Neuron (in vitro differentiated cells): Measurements from ENCODE around the gene PLD1.

Source experiments
- H2AFZ ChIP-seq: one replicate; pipeline ENCODE4 v1.6.1; 2013; ENCODE audit warnings: low read depth, mild to moderate bottlenecking, inconsistent platforms, low read length, moderate library complexity
- H3K27me3 ChIP-seq: one replicate; pipeline ENCODE4 v1.6.1; 2013; ENCODE audit warnings: low read length; ENCODE audit not compliant: insufficient read depth
- H3K36me3 ChIP-seq: one replicate; pipeline ENCODE4 v1.6.1; 2013; ENCODE audit warnings: low read length; ENCODE audit not compliant: insufficient read depth
- H3K4me1 ChIP-seq: one replicate; pipeline ENCODE4 v1.6.1; 2013; ENCODE audit warnings: low read length; ENCODE audit not compliant: insufficient read depth
- H3K4me3 ChIP-seq: 2 replicates; pipeline ENCODE4 v1.5.1; 2013; ENCODE audit warnings: mild to moderate bottlenecking, low read length, moderate library complexity
- H3K9me3 ChIP-seq: one replicate; pipeline ENCODE4 v1.6.1; 2013; ENCODE audit warnings: low read length

Gene PLD1

DNA sequence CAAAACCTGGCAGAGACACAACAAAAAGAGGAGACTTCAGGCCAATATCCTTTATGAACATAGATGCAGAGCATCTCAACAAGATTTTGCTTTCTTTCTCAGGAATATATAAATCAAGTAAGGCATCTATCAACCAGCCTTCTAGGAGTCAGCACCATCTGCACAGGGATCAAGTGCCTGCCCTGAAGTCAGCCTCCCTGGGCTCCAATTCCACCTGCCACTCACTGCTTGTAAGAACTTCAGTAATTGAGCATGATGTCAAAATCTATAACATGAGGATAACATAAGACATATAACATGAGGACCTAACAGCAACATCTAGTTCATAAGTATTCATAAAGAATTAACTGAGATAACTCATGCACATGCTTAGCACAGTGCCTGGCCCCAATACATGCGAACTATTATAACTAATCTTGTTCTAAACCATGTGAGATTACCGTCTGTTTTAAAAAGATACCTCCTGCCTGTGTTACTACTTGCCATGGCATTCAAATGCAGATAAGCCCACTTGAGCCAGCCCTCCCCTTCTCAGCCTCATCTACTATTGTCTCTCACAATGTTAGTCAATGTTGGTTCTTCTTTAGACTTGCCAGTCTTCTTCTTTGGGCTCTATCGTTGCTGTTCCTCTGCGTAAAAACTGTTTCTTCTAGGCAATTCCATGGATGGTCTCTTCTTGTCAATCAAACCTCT is 91.6 kb downstream of the PLD1 start:
- Histone ChIP-seq H3K9me3 (peaks cover 2% of the 10 kb centered on the region), H2AFZ (no peak overlapping the region), H3K27me3 (no peaks in the 10 kb centered on the region), H3K4me3 (no peak overlapping the region), H3K4me1 (peaks cover 8% of the 10 kb centered on the region), H3K36me3 (no peaks in the 10 kb centered on the region)

DNA sequence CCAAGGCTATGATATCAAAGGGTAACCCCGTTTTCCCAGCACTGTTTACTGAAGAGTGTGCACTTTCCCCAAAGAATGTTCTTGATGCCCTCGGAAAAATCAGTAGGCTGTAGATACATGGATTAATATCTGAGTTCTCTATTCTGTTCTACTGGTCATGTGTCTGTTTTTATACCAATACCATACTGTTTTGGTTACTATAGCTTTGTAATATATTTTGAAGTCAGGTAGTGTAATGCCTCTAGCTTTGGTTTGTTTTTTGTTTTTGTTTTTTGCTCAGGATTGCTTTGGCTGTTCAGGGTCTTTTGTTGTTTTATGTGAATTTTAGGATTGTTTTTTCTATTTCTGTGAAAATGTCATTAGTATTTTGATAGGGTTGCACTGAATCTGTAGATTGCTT is 95.1 kb downstream of the PLD1 start:
- peaks cover 2% of the 10 kb centered on the region for H3K9me3 ChIP-seq
- peaks cover 8% of the 10 kb centered on the region for H3K4me1 ChIP-seq
- H2AFZ ChIP-seq: no peak overlapping the region
- no peak overlapping the region for H3K4me3 ChIP-seq
- H3K36me3 ChIP-seq: no peaks in the 10 kb centered on the region
- no peaks in the 10 kb centered on the region for H3K27me3 ChIP-seq

DNA sequence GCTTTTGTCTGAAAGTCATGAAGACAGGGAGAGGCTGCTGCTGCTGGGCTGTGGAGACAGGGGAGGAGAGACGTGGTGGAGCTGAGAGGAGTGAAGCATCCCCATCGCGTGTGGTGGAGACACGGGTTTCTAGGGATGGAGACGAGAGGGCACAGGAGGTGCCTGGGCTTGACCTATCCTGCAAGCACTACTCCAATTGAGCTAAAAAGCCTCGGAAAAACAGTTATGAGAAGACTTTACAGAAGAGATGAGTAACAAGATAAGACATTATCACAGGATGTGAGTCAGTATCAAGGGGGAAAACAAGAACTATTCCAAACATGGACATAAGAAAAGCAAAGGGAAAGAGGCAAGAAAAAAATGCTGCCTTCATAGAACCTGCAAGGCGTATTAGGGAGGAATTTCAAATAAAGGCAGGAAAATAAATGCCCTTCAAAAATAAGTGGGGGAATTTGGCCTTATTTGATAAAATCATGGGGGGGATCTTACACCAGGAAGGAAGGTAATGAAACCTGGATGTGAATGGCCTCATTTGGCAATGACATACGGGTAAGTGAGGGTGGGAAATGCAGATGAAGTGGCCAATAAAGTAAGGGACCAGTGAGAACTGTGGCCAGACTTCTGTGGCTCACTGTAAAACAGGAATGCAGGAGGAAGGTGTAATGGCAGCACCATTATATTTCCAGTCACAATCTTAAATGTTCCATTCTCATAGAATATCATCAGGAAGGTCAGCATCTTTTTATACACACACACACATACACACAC is 97.9 kb downstream of the PLD1 start:
- no peak overlapping the region for H3K4me3 ChIP-seq
- no peak overlapping the region for H2AFZ ChIP-seq
- peaks cover 3% of the 10 kb centered on the region for H3K4me1 ChIP-seq
- H3K27me3 ChIP-seq: no peaks in the 10 kb centered on the region
- H3K9me3 ChIP-seq: peaks cover 4% of the 10 kb centered on the region
- H3K36me3 ChIP-seq: no peaks in the 10 kb centered on the region

DNA sequence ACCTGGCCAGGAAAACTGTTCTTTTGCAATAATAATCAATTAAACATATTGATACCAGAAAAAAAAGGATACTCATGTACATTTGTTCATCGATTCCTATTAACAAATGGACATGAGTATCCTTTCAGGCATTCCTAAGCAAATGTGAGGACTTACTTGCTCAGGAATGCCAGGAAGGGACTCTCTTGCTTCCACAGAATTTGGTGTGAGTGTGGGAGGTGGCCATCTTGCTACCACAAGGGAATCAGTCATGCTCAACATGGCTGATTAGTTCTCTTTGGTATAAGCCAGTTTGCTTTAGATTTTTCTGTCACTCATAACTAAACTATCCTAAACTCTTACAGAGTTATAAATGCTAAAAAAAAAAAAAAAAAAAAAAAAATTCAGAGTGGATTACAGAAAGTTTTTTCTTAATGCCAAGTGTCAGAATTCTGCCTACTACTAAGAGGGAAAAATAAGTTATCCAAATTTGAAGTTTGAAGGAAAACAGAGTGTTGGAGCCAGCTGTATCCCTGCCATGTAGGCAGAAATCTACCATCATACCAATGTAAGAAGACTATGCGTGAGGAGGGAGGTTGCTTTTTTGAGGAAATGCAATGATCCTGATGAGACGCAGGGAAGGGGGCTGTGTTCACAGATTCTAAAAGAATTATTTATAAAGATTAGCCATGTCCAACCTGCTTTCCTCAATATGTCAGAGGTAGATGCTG is 98.7 kb downstream of the PLD1 start:
- Histone ChIP-seq H3K27me3 (no peaks in the 10 kb centered on the region), H3K9me3 (peaks cover 4% of the 10 kb centered on the region), H3K4me1 (no peaks in the 10 kb centered on the region), H3K36me3 (no peaks in the 10 kb centered on the region), H3K4me3 (no peak overlapping the region), H2AFZ (no peak overlapping the region)

DNA sequence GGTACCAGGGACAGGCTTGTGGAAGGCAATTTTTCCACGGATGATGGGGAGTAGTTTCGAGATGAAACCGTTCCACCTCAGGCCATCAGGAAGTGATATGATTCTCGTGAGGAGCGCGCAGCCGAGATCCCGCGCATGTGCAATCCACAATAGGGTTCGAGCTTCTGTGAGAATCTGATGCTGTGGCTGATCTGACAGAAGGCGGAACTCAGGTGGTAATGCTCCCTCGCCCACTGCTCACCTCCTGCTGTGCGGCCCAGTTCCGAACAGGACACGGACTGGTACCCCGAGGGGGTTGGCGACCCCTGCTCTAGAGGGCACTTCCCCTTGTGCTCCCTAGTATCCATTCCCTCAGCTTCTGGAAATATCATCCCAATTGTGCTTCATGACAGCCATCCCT is 99.9 kb downstream of the PLD1 start:
- Histone ChIP-seq H3K4me3 (no peak overlapping the region), H2AFZ (no peak overlapping the region), H3K27me3 (no peaks in the 10 kb centered on the region), H3K9me3 (peaks cover 2% of the 10 kb centered on the region), H3K36me3 (no peaks in the 10 kb centered on the region), H3K4me1 (no peaks in the 10 kb centered on the region)

DNA sequence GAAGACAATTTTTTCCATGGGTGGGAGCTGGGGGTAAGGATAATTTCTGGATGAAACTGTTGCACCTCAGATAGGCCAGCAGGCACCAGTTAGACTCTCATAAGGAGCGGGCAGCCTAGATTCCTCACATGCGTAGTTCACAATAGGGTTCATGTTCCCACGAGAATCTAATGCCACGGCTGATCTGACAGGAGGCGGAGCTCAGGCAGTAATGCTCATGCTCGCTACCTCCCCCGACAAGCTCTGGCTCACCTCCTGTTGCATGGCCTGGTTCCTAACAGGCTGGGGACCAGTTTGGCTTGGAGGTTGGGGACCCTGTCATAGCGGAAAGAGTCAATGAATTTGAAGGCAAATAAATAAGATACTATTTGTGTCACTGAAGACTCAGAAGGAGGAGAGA is 105.5 kb downstream of the PLD1 start:
- Histone ChIP-seq H3K4me1 (no peaks in the 10 kb centered on the region), H3K4me3 (no peak overlapping the region), H3K27me3 (no peaks in the 10 kb centered on the region)

DNA sequence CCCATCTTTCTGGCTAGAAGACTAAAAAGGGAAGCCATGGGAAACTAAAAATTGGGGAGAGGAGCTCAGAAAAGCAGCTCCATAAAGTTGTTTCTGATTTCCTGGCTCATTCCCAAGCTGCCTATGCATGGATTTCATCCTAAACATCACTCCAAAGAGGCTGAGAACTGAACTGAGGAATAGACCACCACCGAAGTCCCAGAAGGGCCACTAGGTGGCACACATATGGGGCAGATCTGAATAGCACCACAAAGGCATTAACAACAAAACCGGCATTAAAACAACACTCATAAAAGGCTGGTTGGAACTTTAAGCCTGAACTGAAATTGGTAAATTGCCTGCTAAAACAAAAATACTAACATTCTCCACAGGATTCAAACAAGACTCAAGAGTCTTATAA is 106.3 kb downstream of the PLD1 start:
- Histone ChIP-seq H2AFZ (no peak overlapping the region), H3K36me3 (no peaks in the 10 kb centered on the region), H3K4me3 (no peak overlapping the region), H3K9me3 (peaks cover 8% of the 10 kb centered on the region), H3K4me1 (no peaks in the 10 kb centered on the region), H3K27me3 (no peaks in the 10 kb centered on the region)

More for the DNA sequence above, 105.5 kb downstream of the PLD1 start:
- Histone ChIP-seq H3K36me3 (no peaks in the 10 kb centered on the region), H3K9me3 (peaks cover 8% of the 10 kb centered on the region), H2AFZ (no peak overlapping the region)

DNA sequence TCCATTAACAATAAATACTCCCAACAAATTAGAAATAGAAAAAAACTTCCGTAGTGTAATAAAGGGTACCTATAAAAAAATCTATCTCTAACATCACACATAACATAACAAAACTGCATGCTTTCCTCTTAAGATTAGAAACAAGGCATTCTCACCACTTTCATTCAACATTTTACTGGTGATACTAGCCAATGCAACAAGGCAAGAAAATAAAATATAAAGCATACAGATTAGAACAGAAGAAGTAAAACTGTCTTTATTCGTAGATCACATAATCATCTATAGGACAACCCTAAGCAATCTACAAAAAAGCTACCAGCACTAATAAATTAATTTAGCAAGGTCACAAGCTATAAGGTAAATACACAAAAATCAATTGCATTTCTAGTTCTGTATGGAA is 107.1 kb downstream of the PLD1 start:
- no peaks in the 10 kb centered on the region for H3K27me3 ChIP-seq
- no peak overlapping the region for H2AFZ ChIP-seq
- H3K4me3 ChIP-seq: no peak overlapping the region
- no peaks in the 10 kb centered on the region for H3K4me1 ChIP-seq
- peaks cover 8% of the 10 kb centered on the region for H3K9me3 ChIP-seq
- no peaks in the 10 kb centered on the region for H3K36me3 ChIP-seq

DNA sequence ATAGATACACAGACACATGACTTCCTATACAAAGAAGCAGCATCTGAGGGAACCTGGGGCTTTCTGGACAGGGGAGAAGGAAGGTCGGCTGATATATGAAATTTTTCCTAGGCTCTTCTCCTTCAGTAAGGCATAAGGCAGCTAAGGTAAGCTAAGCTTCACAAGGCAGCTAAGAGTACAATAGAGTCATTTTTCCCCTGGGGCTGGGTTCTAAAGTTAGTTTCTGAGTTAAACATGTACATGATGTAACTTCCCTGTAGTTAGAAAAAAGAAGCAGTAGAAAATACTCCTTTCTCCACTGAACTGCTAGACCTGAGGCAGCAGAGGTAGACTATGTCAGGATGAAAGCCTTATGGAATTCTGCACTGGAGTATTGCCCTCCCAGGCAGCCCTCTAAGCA is 109.6 kb downstream of the PLD1 start:
- no peak overlapping the region for H2AFZ ChIP-seq
- peaks cover 5% of the 10 kb centered on the region for H3K9me3 ChIP-seq
- no peaks in the 10 kb centered on the region for H3K27me3 ChIP-seq
- no peaks in the 10 kb centered on the region for H3K4me1 ChIP-seq
- no peaks in the 10 kb centered on the region for H3K36me3 ChIP-seq
- no peak overlapping the region for H3K4me3 ChIP-seq

DNA sequence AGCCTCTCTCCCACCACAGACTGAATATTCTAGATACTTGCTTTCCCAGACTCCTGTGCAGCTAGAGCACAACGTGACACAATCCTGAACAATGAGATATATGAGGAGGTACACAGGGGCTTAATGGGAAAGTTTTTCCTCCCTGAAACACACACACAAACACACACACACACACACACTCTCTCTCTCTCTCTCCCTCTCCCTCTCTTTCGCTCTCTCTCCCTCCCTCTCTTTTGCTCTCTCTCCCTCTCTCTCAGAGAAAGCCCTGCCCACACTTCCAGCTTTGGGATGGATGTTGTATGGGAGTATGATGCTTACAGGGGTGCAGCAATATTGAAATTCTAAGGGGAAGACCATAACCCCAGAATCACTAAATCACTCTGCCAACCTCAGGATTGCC is 110.1 kb downstream of the PLD1 start:
- H3K9me3 ChIP-seq: peaks cover 5% of the 10 kb centered on the region
- no peaks in the 10 kb centered on the region for H3K36me3 ChIP-seq
- H3K4me3 ChIP-seq: no peak overlapping the region

DNA sequence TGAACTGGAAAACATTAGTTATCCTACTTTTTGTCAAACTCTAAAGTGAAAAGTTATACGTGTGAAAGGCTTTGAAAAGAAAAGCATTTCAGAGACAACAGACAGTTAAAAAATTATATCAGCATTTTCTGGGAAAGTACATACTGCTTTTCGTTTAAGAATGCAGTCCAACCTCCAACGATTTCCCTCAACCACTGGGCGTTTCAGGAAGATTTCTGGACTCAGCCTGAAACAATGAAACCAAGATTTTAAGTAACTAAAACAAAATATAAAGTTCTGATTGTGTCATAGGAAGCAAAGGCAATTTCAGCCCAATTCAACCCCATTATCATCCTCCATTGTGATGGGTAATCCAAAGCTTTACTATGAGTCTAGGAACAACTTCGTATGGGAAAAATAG is 110.7 kb downstream of the PLD1 start:
- Histone ChIP-seq H3K4me1 (no peaks in the 10 kb centered on the region), H3K4me3 (no peak overlapping the region), H3K9me3 (peaks cover 5% of the 10 kb centered on the region), H2AFZ (no peak overlapping the region), H3K36me3 (no peaks in the 10 kb centered on the region), H3K27me3 (no peaks in the 10 kb centered on the region)

More for the DNA sequence above, 110.1 kb downstream of the PLD1 start:
- Histone ChIP-seq H3K27me3 (no peaks in the 10 kb centered on the region), H2AFZ (no peak overlapping the region), H3K4me1 (no peaks in the 10 kb centered on the region)

DNA sequence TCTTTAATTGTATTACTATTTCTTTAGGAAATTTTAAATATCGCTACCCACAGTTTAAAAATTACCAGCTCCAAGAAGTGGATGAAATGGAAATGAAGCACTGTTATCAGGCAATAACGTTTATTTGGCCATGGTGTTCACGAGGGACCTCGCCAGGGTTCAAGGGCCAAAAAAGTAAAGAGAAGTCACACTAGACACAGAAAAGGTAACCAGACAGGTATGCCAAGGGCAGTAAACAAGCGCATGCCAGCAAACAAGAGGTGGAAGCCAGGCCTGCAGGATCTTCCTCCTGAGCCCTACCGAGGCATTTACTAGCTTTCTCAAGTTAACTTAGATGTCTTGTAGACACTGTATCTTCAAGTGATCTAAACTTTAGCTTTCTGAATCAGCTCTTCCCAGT is 113.5 kb downstream of the PLD1 start:
- Histone ChIP-seq H3K27me3 (no peaks in the 10 kb centered on the region), H3K4me3 (no peak overlapping the region), H3K36me3 (no peaks in the 10 kb centered on the region), H2AFZ (no peak overlapping the region), H3K4me1 (no peaks in the 10 kb centered on the region), H3K9me3 (no peaks in the 10 kb centered on the region)

DNA sequence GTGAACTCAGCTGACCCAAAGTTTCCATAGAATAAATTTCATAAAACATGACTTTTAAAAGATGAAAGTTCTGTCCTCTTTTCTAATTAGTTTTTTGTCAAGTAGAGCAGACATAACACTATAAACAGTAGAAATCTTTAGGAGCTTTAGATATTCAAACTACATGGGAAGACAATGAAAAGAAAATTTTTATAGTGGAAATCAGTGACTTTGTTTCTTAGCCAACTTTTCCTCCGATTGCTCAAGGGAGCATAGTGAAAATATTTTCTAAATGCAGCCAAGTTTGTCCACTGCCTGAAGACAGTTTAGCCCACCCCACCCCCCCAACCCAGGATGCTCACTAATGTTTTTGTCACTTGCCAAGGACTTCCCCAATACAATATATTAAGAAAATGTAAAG is 114.9 kb downstream of the PLD1 start:
- no peaks in the 10 kb centered on the region for H3K4me1 ChIP-seq
- no peak overlapping the region for H3K4me3 ChIP-seq
- H3K9me3 ChIP-seq: no peaks in the 10 kb centered on the region
- H3K36me3 ChIP-seq: no peaks in the 10 kb centered on the region
- H2AFZ ChIP-seq: no peak overlapping the region
- no peaks in the 10 kb centered on the region for H3K27me3 ChIP-seq
